Osteoblast (primary cell): ENCODE results near the gene TNFRSF8. TPM values are rescaled to one million over a fixed set of nuclear protein-coding genes. Genes with fewer than 3 reads are reported as not detected.
A peak's percentile ranks its signal among the peaks of the same experiment; 100 is the strongest.

ENCODE experiments used
- DNase-seq: peaks from one replicate; pipeline ENCODE4 v3.0.0; 2011; ENCODE audit warnings: low spot score, mixed read lengths; ENCODE audit not compliant: insufficient read length; ENCODE audit errors: missing footprints
- H2AFZ ChIP-seq: 2 replicates; pipeline ENCODE4 v1.6.0; 2011; ENCODE audit warnings: mild to moderate bottlenecking, low read length
- H3K27ac ChIP-seq: 2 replicates; pipeline ENCODE4 v1.5.1; 2011; ENCODE audit warnings: mild to moderate bottlenecking, low read depth, low read length, moderate library complexity
- H3K27me3 ChIP-seq: 2 replicates; pipeline ENCODE4 v1.6.0; 2012; ENCODE audit warnings: mild to moderate bottlenecking, control low read depth, inconsistent platforms, low read length, moderate library complexity; ENCODE audit not compliant: insufficient read depth
- H3K36me3 ChIP-seq: 2 replicates; pipeline ENCODE4 v1.5.1; 2011; ENCODE audit warnings: mild to moderate bottlenecking, low read length, control low read depth, moderate library complexity; ENCODE audit not compliant: insufficient read depth
- H3K4me1 ChIP-seq: 2 replicates; pipeline ENCODE4 v1.5.1; 2011; ENCODE audit warnings: mild to moderate bottlenecking, low read length, control low read depth, moderate library complexity; ENCODE audit not compliant: insufficient read depth
- H3K4me2 ChIP-seq: 2 replicates; pipeline ENCODE4 v1.6.0; 2011; ENCODE audit warnings: mild to moderate bottlenecking, low read length; ENCODE audit not compliant: insufficient read depth
- H3K4me3 ChIP-seq: fragments of 200-600 bp; sonication (generic); 3 replicates; pipeline ENCODE4 v1.5.1; 2012; ENCODE audit warnings: mild to moderate bottlenecking, low read length, inconsistent platforms; ENCODE audit not compliant: insufficient read depth
- H3K79me2 ChIP-seq: 2 replicates; pipeline ENCODE4 v1.6.0; 2012; ENCODE audit warnings: mild to moderate bottlenecking, low read length, control low read depth, inconsistent platforms; ENCODE audit not compliant: insufficient read depth
- H3K9me3 ChIP-seq: 2 replicates; pipeline ENCODE4 v1.5.1; 2011; ENCODE audit warnings: low read depth, low read length, control low read depth
- H4K20me1 ChIP-seq: 2 replicates; pipeline ENCODE4 v1.6.0; 2012; ENCODE audit warnings: mild to moderate bottlenecking, low read length, control low read depth; ENCODE audit not compliant: insufficient read depth
- total RNA-seq: library from RNA; depleted of rRNA; stranded (reverse); fragments of >200 nt; gene quantifications from 2 replicates; pipeline ENCODE4 v1.2.3, GENCODE V29; 2012
- TF ChIP-seq, protein P1 (sequence below): IDR thresholded peaks from 2 replicates; pipeline ENCODE4 v1.5.1; 2011; ENCODE audit warnings: mild to moderate bottlenecking, low read depth, low read length, moderate library complexity; ENCODE audit errors: extremely low read depth

TNFRSF8 gene
- total RNA-seq, 1 donor: under 0.01 TPM

DNA sequence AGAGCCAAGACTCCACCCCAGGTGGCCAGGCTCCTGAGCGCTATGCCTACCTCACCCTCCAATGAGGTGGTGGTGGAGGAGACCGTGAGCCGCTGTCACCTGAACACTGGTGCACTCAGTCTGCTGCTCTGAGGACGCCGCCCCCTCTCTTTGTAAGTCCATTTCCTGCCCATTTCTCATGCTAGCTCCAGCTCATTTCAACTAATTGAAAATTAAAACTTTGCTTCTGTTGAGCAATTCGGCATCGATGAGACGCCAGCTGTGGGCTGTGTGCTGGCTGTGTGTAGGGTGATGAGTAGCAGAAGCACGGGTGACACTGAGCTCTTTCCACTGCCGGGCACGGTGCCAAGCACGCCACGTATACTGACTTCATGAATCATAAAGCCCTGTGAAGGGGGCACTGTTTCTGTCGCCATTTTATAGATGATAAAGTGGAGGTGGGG lies 114.9 kb downstream of the TNFRSF8 start:
- Histone ChIP-seq H3K27me3 (no peaks in the 10 kb centered on the region), H3K9me3 (no peaks in the 10 kb centered on the region), H3K79me2 (peaks cover 53% of the 10 kb centered on the region), H3K4me2 (peak overlapping the region; percentile 49), H4K20me1 (peaks cover under 1% of the 10 kb centered on the region), H2AFZ (peak overlapping the region; percentile 63), H3K27ac (peak overlapping the region; percentile 96), H3K4me3 (no peak overlapping the region), H3K36me3 (no peaks in the 10 kb centered on the region), H3K4me1 (peaks cover 21% of the 10 kb centered on the region)
- DNase-seq: peak; percentile 92
- TF ChIP-seq, protein P1, sequence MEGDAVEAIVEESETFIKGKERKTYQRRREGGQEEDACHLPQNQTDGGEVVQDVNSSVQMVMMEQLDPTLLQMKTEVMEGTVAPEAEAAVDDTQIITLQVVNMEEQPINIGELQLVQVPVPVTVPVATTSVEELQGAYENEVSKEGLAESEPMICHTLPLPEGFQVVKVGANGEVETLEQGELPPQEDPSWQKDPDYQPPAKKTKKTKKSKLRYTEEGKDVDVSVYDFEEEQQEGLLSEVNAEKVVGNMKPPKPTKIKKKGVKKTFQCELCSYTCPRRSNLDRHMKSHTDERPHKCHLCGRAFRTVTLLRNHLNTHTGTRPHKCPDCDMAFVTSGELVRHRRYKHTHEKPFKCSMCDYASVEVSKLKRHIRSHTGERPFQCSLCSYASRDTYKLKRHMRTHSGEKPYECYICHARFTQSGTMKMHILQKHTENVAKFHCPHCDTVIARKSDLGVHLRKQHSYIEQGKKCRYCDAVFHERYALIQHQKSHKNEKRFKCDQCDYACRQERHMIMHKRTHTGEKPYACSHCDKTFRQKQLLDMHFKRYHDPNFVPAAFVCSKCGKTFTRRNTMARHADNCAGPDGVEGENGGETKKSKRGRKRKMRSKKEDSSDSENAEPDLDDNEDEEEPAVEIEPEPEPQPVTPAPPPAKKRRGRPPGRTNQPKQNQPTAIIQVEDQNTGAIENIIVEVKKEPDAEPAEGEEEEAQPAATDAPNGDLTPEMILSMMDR: no peak

DNA sequence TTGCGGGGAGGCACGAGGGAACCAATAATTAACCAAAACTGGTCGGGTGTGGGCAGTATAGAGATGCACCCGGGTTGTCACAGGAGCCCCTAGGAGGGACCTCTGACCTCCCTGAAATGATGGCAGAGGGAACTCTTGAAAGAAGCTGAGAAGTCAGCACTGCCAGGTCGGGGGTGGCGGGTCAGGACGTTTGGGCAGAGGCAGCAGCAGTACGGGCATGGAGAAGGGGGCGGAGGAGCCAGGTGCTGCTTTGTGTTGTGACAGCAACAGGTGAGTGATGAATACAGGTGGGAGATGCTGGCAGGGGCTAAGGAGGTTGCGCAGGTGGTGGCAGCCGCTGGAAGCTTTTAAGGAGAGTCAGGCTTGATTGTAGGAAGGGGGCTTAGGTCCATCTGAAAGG lies 115.4 kb downstream of the TNFRSF8 start:
- Histone ChIP-seq H2AFZ (peak overlapping the region; percentile 63), H3K9me3 (no peaks in the 10 kb centered on the region), H3K79me2 (peaks cover 48% of the 10 kb centered on the region), H3K27ac (peak overlapping the region; percentile 96), H4K20me1 (no peaks in the 10 kb centered on the region), H3K36me3 (no peaks in the 10 kb centered on the region), H3K4me3 (no peak overlapping the region), H3K4me1 (peaks cover 21% of the 10 kb centered on the region), H3K4me2 (peak overlapping the region; percentile 49), H3K27me3 (no peaks in the 10 kb centered on the region)
- DNase-seq: no peak
- TF ChIP-seq, protein P1: no peak

DNA sequence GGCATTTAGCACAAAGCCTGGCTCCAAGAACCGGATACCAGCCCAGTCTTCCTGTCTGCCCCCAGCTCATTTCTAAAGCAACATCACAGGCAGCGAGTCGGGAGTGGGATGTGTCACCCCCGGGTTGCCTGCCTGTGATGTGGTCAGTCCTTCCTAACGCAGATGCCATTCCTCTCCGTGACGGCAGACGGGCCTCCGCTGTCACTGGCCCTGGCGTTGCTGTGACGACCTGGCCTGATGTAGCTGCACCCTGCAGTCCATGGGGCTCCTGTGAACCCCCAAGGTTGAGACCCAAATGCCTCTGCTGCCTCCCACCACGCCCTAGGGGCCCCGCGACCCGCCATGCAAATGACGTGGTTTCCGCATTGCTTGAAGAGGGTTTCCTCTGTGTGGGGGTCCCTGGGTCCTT lies 116.0 kb downstream of the TNFRSF8 start:
- Histone ChIP-seq H4K20me1 (no peaks in the 10 kb centered on the region), H3K36me3 (no peaks in the 10 kb centered on the region), H3K9me3 (no peaks in the 10 kb centered on the region), H3K4me1 (peaks cover 27% of the 10 kb centered on the region), H3K4me3 (no peak overlapping the region), H3K79me2 (peaks cover 47% of the 10 kb centered on the region), H3K4me2 (peak overlapping the region; percentile 49), H3K27ac (peak overlapping the region; percentile 96), H2AFZ (peak overlapping the region; percentile 63), H3K27me3 (no peaks in the 10 kb centered on the region)
- TF ChIP-seq, protein P1: no peak
- DNase-seq: peak; percentile 98

DNA sequence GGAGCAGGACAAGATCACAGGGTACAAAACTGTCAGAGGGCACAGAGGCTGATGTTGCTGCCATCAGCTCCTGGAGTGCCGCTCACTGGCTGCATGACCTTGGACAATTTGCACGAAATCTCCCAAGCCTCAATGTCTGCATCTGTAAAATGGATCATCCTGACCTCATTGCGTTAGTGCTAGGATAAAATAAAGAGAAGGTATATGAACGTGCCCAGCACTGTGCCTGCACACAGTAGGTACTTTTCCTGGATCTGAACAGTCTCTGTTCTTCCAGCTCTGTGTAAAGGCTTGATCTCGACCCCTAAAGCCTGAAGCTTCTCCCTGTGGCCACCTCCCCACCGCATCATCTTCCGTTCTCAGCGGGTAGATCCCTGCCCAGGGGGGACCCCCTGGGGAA lies 116.6 kb downstream of the TNFRSF8 start:
- H3K79me2 ChIP-seq: peaks cover 48% of the 10 kb centered on the region

More for the DNA sequence above, 116.6 kb downstream of the TNFRSF8 start:
- no peaks in the 10 kb centered on the region for H3K36me3 ChIP-seq
- no peak for DNase-seq
- peak overlapping the region; percentile 96 for H3K27ac ChIP-seq
- peaks cover 32% of the 10 kb centered on the region for H3K4me1 ChIP-seq
- no peaks in the 10 kb centered on the region for H3K27me3 ChIP-seq
- no peak overlapping the region for H3K4me2 ChIP-seq
- no peak overlapping the region for H3K4me3 ChIP-seq
- no peak overlapping the region for H2AFZ ChIP-seq
- TF ChIP-seq, protein P1: no peak
- no peaks in the 10 kb centered on the region for H3K9me3 ChIP-seq
- H4K20me1 ChIP-seq: no peaks in the 10 kb centered on the region
